ENCODE data around the gene SPTLC3. TPM values are rescaled to one million over a fixed set of nuclear protein-coding genes. Genes with fewer than 3 reads are reported as not detected.

The SPTLC3 gene
- total RNA-seq, 3 donors from 2014 or later = 7.7 to 11.1 (median 7.9) TPM

GRCh38 chr20:13130061-13130706 is 121.4 kb downstream of the SPTLC3 start:
- intact Hi-C loops (cut with DNase I; ENCODE audit: low total_unique reads) = no loop called here
- DNase-seq (ENCODE audit: low spot score in 2 of 2) = no peak

DNA sequence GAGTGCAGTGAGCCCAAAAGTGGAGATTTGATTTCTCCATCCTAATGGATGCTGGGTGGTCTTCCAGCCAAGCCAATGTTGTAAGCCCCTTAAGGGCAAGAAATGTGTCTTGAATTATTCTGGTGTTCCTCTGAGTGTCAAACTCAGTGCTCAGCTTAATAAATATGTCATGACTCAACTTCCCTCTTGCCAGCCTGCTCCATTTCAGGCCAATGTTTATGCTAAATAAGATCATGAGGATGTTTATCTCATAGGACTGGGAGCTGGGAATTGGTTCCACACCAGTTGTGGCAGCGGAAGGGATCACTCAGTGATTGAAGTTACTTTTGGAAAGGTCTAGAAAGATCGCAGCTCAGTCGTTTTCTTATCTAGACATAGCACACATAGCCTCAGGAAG is 121.9 kb downstream of the SPTLC3 start:
- intact Hi-C loops (cut with DNase I; ENCODE audit: low total_unique reads) = no loop called here
- no peak for DNase-seq (ENCODE audit: low spot score in 2 of 2)
- H3K27me3 ChIP-seq = no peaks in the 10 kb centered on the region
- H3K27ac ChIP-seq = no peak overlapping the region
- no peaks in the 10 kb centered on the region for H3K4me1 ChIP-seq
- TF ChIP-seq POLR2A (IDR thresholded peaks at IDR 0.05) (no peak), CTCF (IDR thresholded peaks at IDR 0.05) (no peak), POLR2AphosphoS5 (IDR thresholded peaks at IDR 0.05) (no peak)
- H3K4me3 ChIP-seq = no peak overlapping the region
- no peaks in the 10 kb centered on the region for H3K36me3 ChIP-seq
- peaks cover 0 to 8% of the 10 kb centered on the region in 2 donors for H3K9me3 ChIP-seq

More at GRCh38 chr20:13130061-13130706, 121.4 kb downstream of the SPTLC3 start:
- H3K27me3 ChIP-seq = no peaks in the 10 kb centered on the region
- H3K4me3 ChIP-seq = no peak overlapping the region
- H3K36me3 ChIP-seq = no peaks in the 10 kb centered on the region
- no peak for TF ChIP-seq POLR2AphosphoS5 (IDR thresholded peaks at IDR 0.05)
- TF ChIP-seq CTCF (IDR thresholded peaks at IDR 0.05) = no peak
- no peak for TF ChIP-seq POLR2A (IDR thresholded peaks at IDR 0.05)
- H3K4me1 ChIP-seq = no peaks in the 10 kb centered on the region
- H3K9me3 ChIP-seq = peaks cover 0 to 8% of the 10 kb centered on the region in 2 donors
- H3K27ac ChIP-seq = no peak overlapping the region

GRCh38 chr20:13131688-13132087 is 122.9 kb downstream of the SPTLC3 start:
- no peak for DNase-seq (ENCODE audit: low spot score in 2 of 2)
- Histone ChIP-seq H3K9me3 (peaks cover 0 to 8% of the 10 kb centered on the region in 2 donors), H3K4me3 (no peak overlapping the region), H3K4me1 (no peaks in the 10 kb centered on the region), H3K27ac (no peak overlapping the region), H3K27me3 (no peaks in the 10 kb centered on the region), H3K36me3 (no peaks in the 10 kb centered on the region)
- no peak for TF ChIP-seq POLR2AphosphoS5 (IDR thresholded peaks at IDR 0.05)
- TF ChIP-seq POLR2A (IDR thresholded peaks at IDR 0.05) = no peak
- TF ChIP-seq CTCF (IDR thresholded peaks at IDR 0.05) = no peak
- intact Hi-C loops (cut with DNase I; ENCODE audit: low total_unique reads) = no loop called here

GRCh38 chr20:13139459-13140150 is 130.8 kb downstream of the SPTLC3 start:
- Histone ChIP-seq H3K27me3 (no peaks in the 10 kb centered on the region), H3K27ac (no peak overlapping the region), H3K4me1 (no peaks in the 10 kb centered on the region), H3K9me3 (no peaks in the 10 kb centered on the region), H3K36me3 (no peaks in the 10 kb centered on the region), H3K4me3 (no peak overlapping the region)
- TF ChIP-seq CTCF (IDR thresholded peaks at IDR 0.05) (no peak), POLR2AphosphoS5 (IDR thresholded peaks at IDR 0.05) (no peak), POLR2A (IDR thresholded peaks at IDR 0.05) (no peak)
- no peak for DNase-seq (ENCODE audit: low spot score in 2 of 2)
- intact Hi-C loops (cut with DNase I; ENCODE audit: low total_unique reads) = no loop called here

DNA sequence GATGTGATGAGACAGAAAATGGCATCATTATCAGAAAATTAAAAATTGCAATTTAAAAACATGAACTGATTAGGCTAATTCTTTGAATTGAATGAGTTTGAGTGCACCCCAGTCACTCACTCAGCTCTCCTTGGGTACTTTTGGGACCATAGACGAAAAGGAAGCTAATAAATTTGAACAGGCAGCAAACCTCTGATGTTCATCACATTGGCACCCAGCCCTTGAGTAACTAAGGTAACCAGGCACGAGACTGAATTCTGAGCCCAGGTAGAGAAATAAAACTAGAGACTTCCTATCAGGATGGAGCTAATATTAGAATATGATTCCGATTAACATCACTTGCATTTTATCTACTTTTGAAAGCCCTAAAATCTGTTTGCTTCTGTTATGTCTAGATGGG is 131.4 kb downstream of the SPTLC3 start:
- Histone ChIP-seq H3K9me3 (no peaks in the 10 kb centered on the region), H3K36me3 (no peaks in the 10 kb centered on the region), H3K27ac (no peak overlapping the region), H3K4me3 (no peak overlapping the region), H3K27me3 (no peaks in the 10 kb centered on the region), H3K4me1 (no peaks in the 10 kb centered on the region)
- DNase-seq (ENCODE audit: low spot score in 2 of 2) = no peak
- intact Hi-C loops (cut with DNase I; ENCODE audit: low total_unique reads) = no loop called here
- TF ChIP-seq POLR2AphosphoS5 (IDR thresholded peaks at IDR 0.05) (no peak), CTCF (IDR thresholded peaks at IDR 0.05) (no peak), POLR2A (IDR thresholded peaks at IDR 0.05) (no peak)

All from breast epithelium (tissue), 4 donors.